B cell (primary cell): ENCODE measurements around the gene ZNF346. TPM values are rescaled to one million over a fixed set of nuclear protein-coding genes. Genes with fewer than 3 reads are reported as not detected.

Experiments
- ATAC-seq: fragments of 200-7000 bp; cut with Tn5 transposase; one replicate; pipeline ENCODE4 v1.10.0; 2021; ENCODE audit warnings: low read depth, mild to moderate bottlenecking, moderate number of reproducible peaks, moderate library complexity
- CTCF ChIA-PET: fragments of 350-600 bp; sonication (Branson Sonifier 250); formaldehyde crosslinking; loops from one replicate; lab custom pipeline; 2021; ENCODE audit warnings: antibody characterized with exemption, inconsistent platforms; lab: Charles Lee
- POLR2A ChIA-PET: fragments of 350-600 bp; sonication (Branson Sonifier 250); formaldehyde crosslinking; loops from one replicate; lab custom pipeline; 2021; ENCODE audit warnings: antibody characterized with exemption; lab: Charles Lee
- DNase-seq: peaks from one replicate; pipeline ENCODE4 v3.0.0; 2013
- H2AFZ ChIP-seq: 2 replicates; pipeline ENCODE4 v1.6.1; 2012; ENCODE audit warnings: mild to moderate bottlenecking, low read depth, low read length; ENCODE audit not compliant: insufficient read depth, poor library complexity, severe bottlenecking
- H3K27ac ChIP-seq, 2 donors: 1 replicate in 1 of 2; 2 replicates in 1 of 2; pipeline ENCODE4 v1.5.1; 2012 to 2013; ENCODE audit warnings: low read length in 2 of 2, mild to moderate bottlenecking in 2 of 2, moderate library complexity in 1 of 2
- H3K27me3 ChIP-seq, 4 experiments: fragments of 200-600 bp in 1 of 4; sonication (generic) in 1 of 4; replicated peaks in 1 of 4; 1 replicate in 2 of 4; 2 replicates in 2 of 4; pipeline versions ENCODE4 v1.6.1 to v1.7.0; 2013 to 2016; ENCODE audit warnings: low read length in 3 of 4, mild to moderate bottlenecking in 2 of 4, mixed read lengths in 1 of 4, moderate library complexity in 1 of 4; ENCODE audit not compliant: insufficient read depth in 4 of 4, control insufficient read depth in 3 of 4; ENCODE audit errors: control extremely low read depth in 1 of 4
- H3K36me3 ChIP-seq, 2 experiments: replicated peaks in 1 of 2; 1 replicate in 1 of 2; 2 replicates in 1 of 2; pipeline versions ENCODE4 v1.6.1 to v1.7.1; 2013; ENCODE audit warnings: low read length in 1 of 2; ENCODE audit not compliant: insufficient read depth in 2 of 2, control insufficient read depth in 1 of 2; ENCODE audit errors: control extremely low read depth in 1 of 2, extremely low read depth in 1 of 2
- H3K4me1 ChIP-seq, 2 donors: fragments of 200-600 bp in 1 of 2; sonication (generic) in 1 of 2; 1 replicate in 1 of 2; 2 replicates in 1 of 2; pipeline versions ENCODE4 v1.5.1 to v1.6.1; 2013 to 2017; ENCODE audit warnings: low read length in 2 of 2; ENCODE audit not compliant: control insufficient read depth in 2 of 2, insufficient read depth in 2 of 2
- H3K4me2 ChIP-seq: replicated peaks from 2 replicates; pipeline ENCODE3; 2012; ENCODE audit warnings: mild to moderate bottlenecking, low read depth, low read length; ENCODE audit not compliant: poor library complexity, severe bottlenecking
- H3K4me3 ChIP-seq, 5 experiments: fragments of 200-600 bp in 1 of 5; sonication (generic) in 1 of 5; 1 replicate in 3 of 5; 2 replicates in 2 of 5; pipeline versions ENCODE4 v1.5.1 to v1.7.0; 2011 to 2016; ENCODE audit warnings: low read length in 4 of 5, mild to moderate bottlenecking in 4 of 5, low read depth in 2 of 5, control low read depth in 1 of 5, moderate library complexity in 1 of 5; ENCODE audit not compliant: insufficient read depth in 1 of 5; ENCODE audit errors: control extremely low read depth in 1 of 5, extremely low read depth in 1 of 5
- H3K79me2 ChIP-seq: fragments of 200-600 bp; sonication (generic); one replicate; pipeline ENCODE4 v1.6.0; 2016; ENCODE audit warnings: low read length; ENCODE audit not compliant: control insufficient read depth, insufficient read depth
- H3K9ac ChIP-seq: fragments of 200-600 bp; sonication (generic); 2 replicates; pipeline ENCODE4 v1.6.1; 2017; ENCODE audit warnings: mild to moderate bottlenecking, low read length, moderate library complexity
- H3K9me3 ChIP-seq, 3 donors: one replicate each; pipeline versions ENCODE4 v1.6.1 to v1.7.1; 2013; ENCODE audit warnings: low read length in 2 of 3; ENCODE audit not compliant: control insufficient read depth in 2 of 3, insufficient read depth in 1 of 3; ENCODE audit errors: control extremely low read depth in 1 of 3
- H4K20me1 ChIP-seq: 2 replicates; pipeline ENCODE4 v1.6.0; 2012; ENCODE audit warnings: mild to moderate bottlenecking, low read length; ENCODE audit not compliant: insufficient read depth, control insufficient read depth, poor library complexity, severe bottlenecking
- H3K27ac Mint-ChIP-seq: one replicate; pipeline ENCODE4 v1.8.0; 2021; ENCODE audit warnings: mixed read lengths
- H3K27me3 Mint-ChIP-seq: one replicate; pipeline ENCODE4 v1.8.0; 2021; ENCODE audit warnings: mixed read lengths
- H3K4me1 Mint-ChIP-seq: one replicate; pipeline ENCODE4 v1.8.0; 2021; ENCODE audit warnings: mixed read lengths
- H3K4me3 Mint-ChIP-seq: one replicate; pipeline ENCODE4 v1.8.0; 2021; ENCODE audit warnings: mixed read lengths
- H3K9me3 Mint-ChIP-seq: one replicate; pipeline ENCODE4 v1.8.0; 2022; ENCODE audit warnings: mixed read lengths; ENCODE audit not compliant: insufficient read depth
- EZH2 ChIP-seq: IDR thresholded peaks from 2 replicates; pipeline ENCODE4 v1.6.1; 2012; ENCODE audit warnings: borderline replicate concordance, low read depth, mild to moderate bottlenecking, moderate library complexity, low read length; ENCODE audit not compliant: insufficient read depth, poor library complexity, severe bottlenecking
- WGBS: methylation state at CpG from one replicate; pipeline ENCODE4 v1.1.5; 2013; ENCODE audit warnings: missing lambda C conversion rate; ENCODE audit not compliant: insufficient coverage; 5-methylcytosine and 5-hydroxymethylcytosine counted together
- intact Hi-C: fragments of 100-400 bp; cut with micrococcal nuclease; formaldehyde crosslinking; loops from one replicate; pipeline ENCODE4 v1.10.0; 2022
- polyA plus RNA-seq: library from polyadenylated mRNA; depleted of rRNA; stranded (reverse); fragments of >200 nt; gene quantifications from 2 replicates; pipeline ENCODE4 v1.2.3, GENCODE V29; 2012
- total RNA-seq, 2 donors: library from RNA; stranded (reverse); fragments of 120-200 nt in 1 of 2; gene quantifications; 1 replicate in 1 of 2; 2 replicates in 1 of 2; pipeline versions ENCODE4 v1.2.3 to v1.2.4, GENCODE V29; 2013 to 2022
- TF ChIP-seq, protein P1 (sequence below): fragments of 200-600 bp; IDR thresholded peaks from one replicate; pipeline ENCODE4 v1.8.0; 2022; ENCODE audit warnings: antibody characterized with exemption, mild to moderate bottlenecking

ZNF346 gene
- total and polyA plus RNA-seq, 2 donors (not counting 1 experiment from before 2014, with no cell fraction given): 20.2 to 38.4 TPM

DNA sequence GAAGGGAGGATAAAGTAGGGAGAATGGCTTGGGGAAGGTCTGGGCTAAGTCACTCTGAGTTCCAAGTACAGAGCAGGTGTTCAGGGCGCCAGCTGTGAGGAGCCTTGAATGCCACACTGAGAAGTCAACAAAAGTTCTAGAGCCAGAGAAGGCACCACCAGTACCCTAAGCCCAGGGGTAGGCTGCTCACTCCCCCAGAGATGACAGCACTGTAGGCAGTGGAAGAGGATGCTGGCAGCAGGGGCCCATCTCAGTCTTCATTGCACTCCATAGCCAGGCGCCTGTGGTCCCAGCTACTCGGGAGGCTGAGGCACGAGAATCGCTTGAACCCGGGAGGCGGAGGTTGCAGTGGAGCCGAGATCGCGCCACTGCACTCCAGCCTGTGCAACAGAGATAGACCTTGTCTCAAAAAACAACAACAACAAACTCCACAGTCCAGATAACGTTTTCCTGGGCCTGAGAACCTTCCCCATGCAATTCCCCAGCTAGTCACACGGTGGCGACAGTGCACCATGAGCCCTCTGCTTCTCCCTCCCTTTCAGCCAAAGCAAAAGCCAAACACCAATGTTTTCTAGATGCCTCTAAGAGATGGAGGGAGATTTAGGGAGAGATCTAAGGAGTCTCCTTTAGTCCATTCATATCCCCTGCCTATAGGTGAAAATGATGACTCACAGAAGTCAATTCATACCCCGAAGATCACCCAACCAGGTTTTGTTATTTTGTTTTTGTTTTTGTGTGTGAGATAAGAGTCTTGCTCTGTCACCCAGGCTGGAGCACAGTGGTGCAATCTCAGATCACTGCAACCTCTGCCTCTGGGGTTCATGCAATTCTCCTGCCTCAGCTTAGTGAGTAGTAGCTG, 91.3 kb downstream of the ZNF346 start:
- Histone ChIP-seq H3K4me3 (no peak overlapping the region), H3K9ac (no peak overlapping the region), H3K27me3 (no peaks in the 10 kb centered on the region), H3K9me3 (peaks cover 0 to 8% (median 0%) of the 10 kb centered on the region in 3 donors), H3K4me2 (no peak overlapping the region), H3K79me2 (no peaks in the 10 kb centered on the region), H3K27ac (no peak overlapping the region), H3K36me3 (no peaks in the 10 kb centered on the region), H3K4me1 (peaks cover 10 to 21% of the 10 kb centered on the region in 2 donors), H2AFZ (peak overlapping the region; percentile 19), H4K20me1 (no peaks in the 10 kb centered on the region)
- no peaks in the 10 kb centered on the region for H3K9me3 Mint-ChIP-seq
- 21% methylated on average over 11 of the region's 14 CpGs for WGBS
- peaks cover 18% of the 10 kb centered on the region for H3K4me1 Mint-ChIP-seq
- ATAC-seq (peak; percentile 65), DNase-seq (peak; percentile 86)
- no peak overlapping the region for H3K4me3 Mint-ChIP-seq
- ChIA-PET CTCF (interaction anchor here (0.8 to 6.9 kb wide), 51 partner anchors 9 to 1383 kb away, joined by 3 to 89 read pairs (median 4); partner anchors contain the start of genes NSD1 and ZNF346), POLR2A (interaction anchor here (0.7 kb wide), 1 partner anchor 20 kb away, joined by 3 read pairs; the partner anchor contains the start of gene NSD1)
- H3K27me3 Mint-ChIP-seq: no peaks in the 10 kb centered on the region
- no peak for TF ChIP-seq EZH2
- TF ChIP-seq, protein P1, sequence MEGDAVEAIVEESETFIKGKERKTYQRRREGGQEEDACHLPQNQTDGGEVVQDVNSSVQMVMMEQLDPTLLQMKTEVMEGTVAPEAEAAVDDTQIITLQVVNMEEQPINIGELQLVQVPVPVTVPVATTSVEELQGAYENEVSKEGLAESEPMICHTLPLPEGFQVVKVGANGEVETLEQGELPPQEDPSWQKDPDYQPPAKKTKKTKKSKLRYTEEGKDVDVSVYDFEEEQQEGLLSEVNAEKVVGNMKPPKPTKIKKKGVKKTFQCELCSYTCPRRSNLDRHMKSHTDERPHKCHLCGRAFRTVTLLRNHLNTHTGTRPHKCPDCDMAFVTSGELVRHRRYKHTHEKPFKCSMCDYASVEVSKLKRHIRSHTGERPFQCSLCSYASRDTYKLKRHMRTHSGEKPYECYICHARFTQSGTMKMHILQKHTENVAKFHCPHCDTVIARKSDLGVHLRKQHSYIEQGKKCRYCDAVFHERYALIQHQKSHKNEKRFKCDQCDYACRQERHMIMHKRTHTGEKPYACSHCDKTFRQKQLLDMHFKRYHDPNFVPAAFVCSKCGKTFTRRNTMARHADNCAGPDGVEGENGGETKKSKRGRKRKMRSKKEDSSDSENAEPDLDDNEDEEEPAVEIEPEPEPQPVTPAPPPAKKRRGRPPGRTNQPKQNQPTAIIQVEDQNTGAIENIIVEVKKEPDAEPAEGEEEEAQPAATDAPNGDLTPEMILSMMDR: peak; percentile 98
- intact Hi-C loops: loop anchor here (1.0 to 10.0 kb wide), 6 partner anchors 20 to 291 kb away; partner anchors contain the start of genes F12, NSD1, PFN3 and PRELID1
- peak overlapping the region; percentile 46 for H3K27ac Mint-ChIP-seq
